ENCODE results near the gene TCEA3.

DNA sequence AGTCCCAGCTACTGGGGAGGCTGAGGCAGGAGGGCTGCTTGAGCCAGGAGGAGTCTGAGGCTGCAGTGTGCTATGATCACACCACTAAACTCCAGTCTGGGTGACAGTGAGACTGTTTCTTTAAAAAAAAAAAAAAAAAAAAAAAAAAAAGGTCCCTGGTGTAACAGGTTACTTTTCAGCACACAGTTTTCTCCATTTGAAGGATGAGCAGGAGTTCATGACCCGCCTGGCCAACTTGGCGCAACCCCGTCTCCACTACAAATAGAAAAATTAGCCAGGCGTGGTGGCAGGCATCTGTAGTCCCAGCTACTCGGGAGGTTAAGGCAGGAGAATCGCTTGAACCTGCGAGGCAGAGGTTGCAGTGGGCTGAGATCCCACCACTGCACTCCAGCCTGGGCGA is 92.8 kb downstream of the TCEA3 start:
- TF ChIP-seq, protein P1, sequence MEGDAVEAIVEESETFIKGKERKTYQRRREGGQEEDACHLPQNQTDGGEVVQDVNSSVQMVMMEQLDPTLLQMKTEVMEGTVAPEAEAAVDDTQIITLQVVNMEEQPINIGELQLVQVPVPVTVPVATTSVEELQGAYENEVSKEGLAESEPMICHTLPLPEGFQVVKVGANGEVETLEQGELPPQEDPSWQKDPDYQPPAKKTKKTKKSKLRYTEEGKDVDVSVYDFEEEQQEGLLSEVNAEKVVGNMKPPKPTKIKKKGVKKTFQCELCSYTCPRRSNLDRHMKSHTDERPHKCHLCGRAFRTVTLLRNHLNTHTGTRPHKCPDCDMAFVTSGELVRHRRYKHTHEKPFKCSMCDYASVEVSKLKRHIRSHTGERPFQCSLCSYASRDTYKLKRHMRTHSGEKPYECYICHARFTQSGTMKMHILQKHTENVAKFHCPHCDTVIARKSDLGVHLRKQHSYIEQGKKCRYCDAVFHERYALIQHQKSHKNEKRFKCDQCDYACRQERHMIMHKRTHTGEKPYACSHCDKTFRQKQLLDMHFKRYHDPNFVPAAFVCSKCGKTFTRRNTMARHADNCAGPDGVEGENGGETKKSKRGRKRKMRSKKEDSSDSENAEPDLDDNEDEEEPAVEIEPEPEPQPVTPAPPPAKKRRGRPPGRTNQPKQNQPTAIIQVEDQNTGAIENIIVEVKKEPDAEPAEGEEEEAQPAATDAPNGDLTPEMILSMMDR (IDR thresholded peaks at IDR 0.05) = no peak
- TF ChIP-seq POLR2A (IDR thresholded peaks at IDR 0.05) = no peak
